ENCODE measurements around the gene CDK6. TPM values are rescaled to one million over a fixed set of nuclear protein-coding genes. Genes with fewer than 3 reads are reported as not detected.

The CDK6 gene
- polyA plus RNA-seq, 1 donor (not counting 4 experiments of a cell fraction or from before 2014, with no cell fraction given): 53.5 TPM

- no peak for FAIRE-seq
- H3K9me1 ChIP-seq (ENCODE audit: control insufficient read depth, extremely low read depth, insufficient read depth, low read length): no peaks in the 10 kb centered on the region
- no peaks in the 10 kb centered on the region for H3K79me2 ChIP-seq (ENCODE audit: control insufficient read depth, insufficient read depth, low read length)
- no peak for TF ChIP-seq CTCF (optimal IDR thresholded peaks at IDR 0.05 in 1 of 3, IDR thresholded peaks at IDR 0.05 in 1 of 3, conservative IDR thresholded peaks at IDR 0.05 in 1 of 3; ENCODE audit: extremely low read depth in 1 of 3, insufficient read depth in 2 of 3, low read length in 3 of 3)
- TF ChIP-seq EZH2 (IDR thresholded peaks at IDR 0.05; ENCODE audit: low read length): no peak
- no peaks in the 10 kb centered on the region for H3K36me3 ChIP-seq (ENCODE audit: control insufficient read depth in 2 of 2, extremely low read depth in 1 of 2, insufficient read depth in 2 of 2, low read length in 2 of 2)
- H3K4me2 ChIP-seq (ENCODE audit: control insufficient read depth, extremely low read depth, insufficient read depth, low read depth, low read length): no peak overlapping the region
- no peak overlapping the region for H3K9ac ChIP-seq (ENCODE audit: control insufficient read depth, extremely low read depth, insufficient read depth, low read length)
- dilution Hi-C loops (cut with MboI; ENCODE audit: extremely low pct_ligation_motif_present, low sequenced_read_pairs): no loop called here
- no peaks in the 10 kb centered on the region for H3K27me3 ChIP-seq (ENCODE audit: control insufficient read depth, extremely low read depth, insufficient read depth, low read length)
- DNase-seq (ENCODE audit: low read depth, low spot score): no peak
- H4K20me1 ChIP-seq (ENCODE audit: control insufficient read depth, extremely low read depth, insufficient read depth, low read length): no peaks in the 10 kb centered on the region
- H3K4me3 ChIP-seq (ENCODE audit: control insufficient read depth in 2 of 3, extremely low read depth in 1 of 3, insufficient read depth in 2 of 3, low read depth in 1 of 3, low read length in 3 of 3): no peak overlapping the region
- no peak overlapping the region for H3K27ac ChIP-seq (ENCODE audit: control insufficient read depth, insufficient read depth, low read length)
- no peak overlapping the region for H2AFZ ChIP-seq (ENCODE audit: control insufficient read depth, low read length)
- no peaks in the 10 kb centered on the region for H3K4me1 ChIP-seq (ENCODE audit: control insufficient read depth, extremely low read depth, insufficient read depth, low read length)
- no peaks in the 10 kb centered on the region for H3K9me3 ChIP-seq (ENCODE audit: control insufficient read depth, low read depth, low read length)
Measured at GRCh38 chr7:92848851-92849250, 12.5 kb upstream of the CDK6 start.

- H4K20me1 ChIP-seq (ENCODE audit: control insufficient read depth, extremely low read depth, insufficient read depth, low read length): no peaks in the 10 kb centered on the region
- dilution Hi-C loops (cut with MboI; ENCODE audit: extremely low pct_ligation_motif_present, low sequenced_read_pairs): no loop called here
- TF ChIP-seq EZH2 (IDR thresholded peaks at IDR 0.05; ENCODE audit: low read length) (no peak), CTCF (optimal IDR thresholded peaks at IDR 0.05 in 1 of 3, IDR thresholded peaks at IDR 0.05 in 1 of 3, conservative IDR thresholded peaks at IDR 0.05 in 1 of 3; ENCODE audit: extremely low read depth in 1 of 3, insufficient read depth in 2 of 3, low read length in 3 of 3) (no peak)
- no peak overlapping the region for H3K27ac ChIP-seq (ENCODE audit: control insufficient read depth, insufficient read depth, low read length)
- H3K9me1 ChIP-seq (ENCODE audit: control insufficient read depth, extremely low read depth, insufficient read depth, low read length): no peaks in the 10 kb centered on the region
- DNase-seq (ENCODE audit: low read depth, low spot score): no peak
- FAIRE-seq: no peak
- no peaks in the 10 kb centered on the region for H3K36me3 ChIP-seq (ENCODE audit: control insufficient read depth in 2 of 2, extremely low read depth in 1 of 2, insufficient read depth in 2 of 2, low read length in 2 of 2)
- no peak overlapping the region for H3K4me2 ChIP-seq (ENCODE audit: control insufficient read depth, extremely low read depth, insufficient read depth, low read depth, low read length)
- H2AFZ ChIP-seq (ENCODE audit: control insufficient read depth, low read length): no peak overlapping the region
- no peaks in the 10 kb centered on the region for H3K4me1 ChIP-seq (ENCODE audit: control insufficient read depth, extremely low read depth, insufficient read depth, low read length)
- H3K9ac ChIP-seq (ENCODE audit: control insufficient read depth, extremely low read depth, insufficient read depth, low read length): no peak overlapping the region
- H3K4me3 ChIP-seq (ENCODE audit: control insufficient read depth in 2 of 3, extremely low read depth in 1 of 3, insufficient read depth in 2 of 3, low read depth in 1 of 3, low read length in 3 of 3): no peak overlapping the region
- no peaks in the 10 kb centered on the region for H3K79me2 ChIP-seq (ENCODE audit: control insufficient read depth, insufficient read depth, low read length)
- H3K9me3 ChIP-seq (ENCODE audit: control insufficient read depth, low read depth, low read length): no peaks in the 10 kb centered on the region
- H3K27me3 ChIP-seq (ENCODE audit: control insufficient read depth, extremely low read depth, insufficient read depth, low read length): no peaks in the 10 kb centered on the region
Measured at GRCh38 chr7:92848441-92848840, 12.1 kb upstream of the CDK6 start.

Measured in keratinocyte (primary cell).